Fibroblast of skin of right quadriceps (primary cell): ENCODE measurements around the gene CUEDC2.

Experiments
- DNase-seq: peaks from one replicate; pipeline ENCODE4 v3.0.0-alpha.2; 2013

The CUEDC2 gene

GRCh38 chr10:102396730-102397151 lies 35.6 kb downstream of the CUEDC2 start:
- no peak for DNase-seq

DNA sequence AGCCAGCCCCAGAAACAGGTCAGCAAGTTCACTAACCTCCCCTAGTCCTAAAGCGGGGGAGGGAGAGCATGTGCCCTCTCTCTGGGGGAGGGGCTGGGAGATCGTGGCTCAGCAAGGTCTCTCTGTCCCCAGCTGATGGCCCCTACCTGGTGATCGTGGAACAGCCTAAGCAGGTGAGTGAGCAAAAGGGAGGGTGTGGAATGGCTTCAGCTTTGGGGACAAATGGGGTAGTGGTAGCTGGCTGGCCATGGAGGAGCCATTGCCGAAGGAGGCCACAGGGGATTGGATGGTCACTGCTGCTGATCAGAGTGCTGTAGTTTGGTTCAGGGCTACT lies 36.1 kb downstream of the CUEDC2 start:
- DNase-seq: no peak

DNA sequence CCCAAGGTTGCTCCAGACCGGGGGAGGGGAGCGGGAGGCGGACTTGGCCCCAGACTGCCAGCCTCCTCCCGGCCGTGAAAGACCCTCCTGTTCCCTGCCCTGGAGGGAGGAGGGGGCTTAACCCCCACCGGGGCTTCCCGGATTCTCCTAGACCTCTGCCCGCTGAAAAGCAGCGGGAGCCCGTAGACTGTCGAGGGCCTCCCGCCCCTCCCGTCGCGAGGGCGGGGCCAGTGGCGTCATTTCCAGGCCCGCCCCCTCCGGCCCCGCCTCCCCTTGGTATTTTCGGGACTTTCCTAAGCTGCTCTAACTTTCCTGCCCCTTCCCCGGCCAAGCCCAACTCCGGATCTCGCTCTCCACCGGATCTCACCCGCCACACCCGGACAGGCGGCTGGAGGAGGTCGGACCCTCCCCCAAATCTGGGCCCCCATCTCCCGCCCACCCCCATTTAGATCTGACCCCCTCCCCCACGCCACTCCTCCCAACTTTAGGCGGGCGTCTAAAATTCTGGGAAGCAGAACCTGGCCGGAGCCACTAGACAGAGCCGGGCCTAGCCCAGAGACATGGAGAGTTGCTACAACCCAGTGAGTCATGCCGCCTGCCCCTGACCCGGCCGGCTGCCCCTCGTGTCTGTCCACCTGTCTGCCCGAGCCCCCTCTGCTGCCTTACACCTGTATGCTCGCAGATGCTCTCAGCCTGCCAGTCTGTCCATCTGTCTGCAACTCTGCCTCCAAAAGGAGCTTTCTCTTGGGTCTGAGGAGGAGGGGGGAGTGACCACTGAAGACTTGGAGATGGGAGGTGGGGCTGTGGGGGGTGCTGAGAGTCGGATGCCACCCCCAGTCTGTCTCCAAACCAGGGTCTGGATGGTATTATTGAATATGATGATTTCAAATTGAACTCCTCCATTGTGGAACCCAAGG lies 36.7 kb downstream of the CUEDC2 start, which contains the start of gene NFKB2:
TSS of gene NFKB2 (plus strand) at position 306 of the 917 bp plus-strand sequence. CDS start at position 561, 255 bp downstream.
- peak; percentile 80 for DNase-seq

GRCh38 chr10:102394801-102395399 lies 37.5 kb downstream of the CUEDC2 start:
- DNase-seq: peak; percentile 21

- peak; percentile 91 for DNase-seq
Measured at GRCh38 chr10:102394079-102394800, 38.1 kb downstream of the CUEDC2 start.

DNA sequence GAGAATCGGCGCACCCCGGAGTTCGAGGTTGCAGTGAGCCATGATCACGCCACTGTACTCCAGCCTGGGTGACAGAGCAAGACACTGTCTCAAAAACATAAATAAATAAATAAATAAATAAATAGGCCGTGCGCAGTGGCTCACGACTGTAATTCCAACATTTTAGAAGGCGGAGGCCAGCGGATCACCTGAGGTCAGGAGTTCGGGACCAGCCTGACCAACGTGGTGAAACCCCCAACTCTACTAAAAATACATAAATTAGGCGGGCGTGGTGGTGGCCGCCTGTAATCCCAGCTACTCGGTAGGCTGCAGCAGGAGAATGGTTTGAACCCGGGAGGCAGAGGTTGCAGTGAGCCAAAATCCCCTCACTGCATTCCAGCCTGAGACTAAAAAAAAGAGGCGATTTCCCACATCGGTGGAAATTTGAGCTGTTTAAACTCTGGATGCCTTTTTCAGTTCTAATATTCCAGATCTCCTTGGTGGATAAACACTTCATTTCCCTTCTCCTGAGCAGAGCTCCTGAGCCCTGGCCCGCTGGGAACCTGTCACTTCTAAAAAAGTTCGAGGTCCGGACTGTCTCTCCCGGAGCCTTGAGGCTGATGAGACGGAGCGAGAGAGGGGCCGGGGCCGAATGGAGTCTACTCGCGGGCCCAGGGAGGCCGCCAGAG lies 38.8 kb downstream of the CUEDC2 start:
- no peak for DNase-seq

GRCh38 chr10:102392306-102392705 lies 40.1 kb downstream of the CUEDC2 start:
- DNase-seq: no peak

- no peak for DNase-seq
Measured at GRCh38 chr10:102389894-102390293, 42.5 kb downstream of the CUEDC2 start.

GRCh38 chr10:102384606-102385429 lies 47.6 kb downstream of the CUEDC2 start:
- no peak for DNase-seq

DNA sequence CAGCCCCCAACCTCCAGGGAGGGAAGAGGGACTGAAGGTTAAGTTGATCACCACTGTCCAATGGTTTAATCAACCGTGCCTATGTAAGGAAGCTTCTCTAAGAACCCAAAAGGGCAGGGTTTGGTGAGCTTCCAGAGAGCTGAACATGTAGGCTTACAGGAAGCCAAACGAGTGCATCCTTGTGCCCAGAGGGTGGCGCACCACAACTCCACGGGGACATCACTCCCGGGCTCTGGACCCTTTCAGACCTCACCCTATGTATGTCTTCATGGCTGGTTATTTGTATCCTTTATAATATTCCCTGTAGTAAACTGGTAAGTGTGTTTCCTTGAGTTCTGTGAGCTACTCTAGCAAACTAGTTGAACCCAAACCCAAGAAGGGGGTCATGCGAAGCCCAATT lies 48.3 kb downstream of the CUEDC2 start:
- no peak for DNase-seq

GRCh38 chr10:102382871-102383270 lies 49.5 kb downstream of the CUEDC2 start:
- DNase-seq: no peak

GRCh38 chr10:102381983-102382382 lies 50.4 kb downstream of the CUEDC2 start:
- DNase-seq: no peak

DNA sequence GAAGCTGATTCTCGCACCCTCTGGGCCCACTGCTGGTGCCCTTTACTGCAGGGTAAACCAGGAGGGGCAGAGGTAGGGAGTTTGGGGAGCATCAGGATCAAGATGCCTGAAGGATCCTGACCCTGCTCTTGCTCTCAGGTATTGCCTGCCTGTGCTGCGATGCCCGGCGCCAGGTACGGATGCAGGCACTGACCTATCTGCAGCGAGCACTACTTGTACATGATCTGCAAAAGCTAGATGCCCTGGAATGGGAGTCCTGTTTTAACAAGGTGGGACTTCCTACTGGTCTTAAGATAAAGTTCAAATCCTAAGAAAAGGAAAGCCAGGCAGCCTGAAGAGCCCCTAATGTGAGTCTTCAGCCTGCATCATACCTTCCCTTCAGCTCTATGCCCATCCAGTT lies 53.0 kb downstream of the CUEDC2 start:
- no peak for DNase-seq

GRCh38 chr10:102376901-102377300 lies 55.5 kb downstream of the CUEDC2 start:
- no peak for DNase-seq

GRCh38 chr10:102375867-102376266 lies 56.5 kb downstream of the CUEDC2 start:
- DNase-seq: no peak

- DNase-seq: no peak
Measured at GRCh38 chr10:102375250-102375649, 57.1 kb downstream of the CUEDC2 start.
